Measurements from ENCODE around the gene COL19A1.

- TF ChIP-seq CTCF (IDR thresholded peaks at IDR 0.05; ENCODE audit: low read depth, low read length) (no peak), EZH2phosphoT487 (IDR thresholded peaks at IDR 0.05; ENCODE audit: low read depth) (no peak)
Measured at GRCh38 chr6:70041411-70041810, 175.1 kb downstream of the COL19A1 start.

All from OCI-LY3 (cell line).